GM19043 (cell line): ENCODE data around the gene EPB41.
"Not testable (repeated sequence)": the region's sequence is repeated elsewhere in the genome, so short reads cannot be mapped to it uniquely, and the experiment has no call there.

Experiments
- ATAC-seq: cut with Tn5 transposase; IDR thresholded peaks from one replicate; pipeline ENCODE4 v1.9.1; 2021; ENCODE audit warnings: low read depth; ENCODE audit not compliant: unreplicated experiment

Gene EPB41

DNA sequence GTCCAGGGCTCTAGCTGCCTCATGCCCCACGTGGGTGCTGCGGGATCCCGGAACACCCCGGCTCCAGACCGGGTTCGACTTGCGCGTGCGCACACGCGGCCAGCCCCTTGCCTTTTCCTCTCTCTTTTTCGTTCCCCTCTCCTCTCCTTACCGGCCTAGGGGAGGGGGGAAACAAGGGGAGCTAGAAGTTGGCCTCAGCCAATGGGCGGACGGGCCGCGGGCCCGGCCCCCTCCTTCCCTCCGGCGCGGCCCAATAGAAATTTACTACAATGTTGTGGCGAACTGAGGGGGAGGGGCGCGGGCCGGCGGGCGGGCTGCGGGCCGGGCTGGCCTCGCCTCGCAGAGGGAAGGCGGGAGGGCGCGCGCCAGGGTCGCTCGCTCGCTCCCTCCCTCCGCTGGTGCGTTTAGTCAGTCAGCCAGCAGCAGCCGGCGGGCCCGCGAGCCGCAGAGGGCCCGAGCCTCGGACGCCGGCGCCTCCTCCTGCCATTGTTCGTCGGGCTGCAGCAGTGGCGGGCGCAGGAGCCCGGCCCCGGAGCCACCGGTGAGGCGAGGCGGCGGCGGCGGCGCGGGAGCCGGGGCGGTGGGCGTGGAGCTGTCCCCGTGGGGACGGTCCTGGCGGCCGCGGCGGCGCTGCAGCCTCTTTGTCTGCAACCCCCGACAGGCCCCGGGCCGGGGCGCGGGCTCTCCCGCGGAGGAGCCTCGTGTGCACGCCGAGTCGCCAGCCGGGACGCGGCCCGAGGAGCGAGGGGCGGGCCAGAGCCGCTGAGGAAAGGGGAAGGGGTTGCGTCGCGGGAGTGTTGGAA, at the start of gene EPB41:
TSS of gene EPB41 (plus strand) at position 342 of the 803 bp plus-strand sequence. CDS start 72,869 bp downstream, outside the sequence.
- ATAC-seq, result peak; percentile 88

DNA sequence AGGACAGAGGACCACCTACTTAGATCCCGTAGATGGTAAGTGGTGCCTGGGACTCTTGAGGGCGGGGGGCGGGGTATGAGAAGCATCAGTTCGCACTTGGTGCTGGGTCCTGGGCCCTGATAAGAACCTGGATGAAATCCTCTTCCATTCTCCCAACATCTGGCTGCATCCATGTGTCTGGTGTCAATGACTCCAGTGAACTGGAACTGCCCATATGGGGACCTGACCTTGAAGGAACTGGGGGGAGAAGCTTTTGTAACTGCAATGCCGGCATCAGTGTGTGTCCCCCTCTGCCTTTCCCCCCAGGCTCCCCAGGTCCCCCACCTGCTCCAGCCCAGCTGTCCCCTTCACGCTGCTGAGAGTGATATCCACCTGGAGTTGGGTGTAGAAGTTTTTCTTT, 49.7 kb upstream of the EPB41 start:
- ATAC-seq, result no peak

DNA sequence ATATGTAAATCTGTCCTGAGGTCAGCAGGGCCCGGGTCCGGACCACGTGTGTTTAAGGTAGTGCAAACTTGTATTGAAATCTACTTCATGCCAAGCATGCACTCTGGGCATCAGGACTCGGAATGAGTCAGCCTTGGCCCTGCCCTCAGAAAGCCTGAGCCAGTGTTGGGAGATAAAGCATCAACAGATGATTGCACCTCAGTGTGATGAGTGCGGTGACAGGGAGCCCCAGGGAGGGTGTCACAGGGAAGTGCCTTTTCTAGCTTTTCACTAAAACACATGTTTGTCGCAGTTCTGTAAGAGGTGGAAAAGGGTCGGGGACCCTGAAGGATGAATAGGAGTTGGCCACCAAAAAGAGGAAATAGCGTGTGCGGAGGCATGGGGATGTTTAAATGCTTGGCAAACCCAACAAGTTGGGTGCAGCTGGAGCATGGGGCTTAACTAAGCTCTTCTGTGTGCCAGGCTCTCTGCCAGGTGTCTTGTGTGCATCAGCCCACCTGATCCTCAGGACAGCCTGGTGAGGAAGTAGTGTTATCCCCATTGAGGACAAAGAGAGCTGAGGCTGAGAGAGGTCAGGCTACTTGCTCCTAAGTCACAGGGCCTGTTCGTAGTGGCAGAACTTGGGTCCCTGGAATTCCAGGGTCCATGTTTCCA, 48.2 kb upstream of the EPB41 start:
- ATAC-seq, result no peak

DNA sequence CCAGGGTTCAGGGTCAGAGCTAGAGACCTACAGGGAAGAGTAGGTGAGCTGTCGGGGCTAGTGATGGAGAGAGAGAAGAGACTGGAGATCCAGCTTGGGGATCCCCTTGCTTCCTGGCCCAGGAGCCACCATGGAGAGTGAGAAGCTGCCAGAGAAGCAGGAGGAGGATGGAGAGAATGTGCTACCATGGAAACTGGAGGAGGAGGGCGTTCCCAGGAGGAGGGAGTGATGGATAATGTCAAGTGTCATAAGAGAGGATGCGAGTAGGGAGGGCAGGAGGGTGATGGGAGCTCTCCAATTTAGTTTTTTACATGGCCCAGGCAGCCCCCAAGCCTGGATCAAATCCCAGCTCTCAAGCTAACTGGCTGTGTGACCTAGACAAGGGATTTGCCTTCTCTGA, 46.5 kb upstream of the EPB41 start:
- no peak for ATAC-seq

DNA sequence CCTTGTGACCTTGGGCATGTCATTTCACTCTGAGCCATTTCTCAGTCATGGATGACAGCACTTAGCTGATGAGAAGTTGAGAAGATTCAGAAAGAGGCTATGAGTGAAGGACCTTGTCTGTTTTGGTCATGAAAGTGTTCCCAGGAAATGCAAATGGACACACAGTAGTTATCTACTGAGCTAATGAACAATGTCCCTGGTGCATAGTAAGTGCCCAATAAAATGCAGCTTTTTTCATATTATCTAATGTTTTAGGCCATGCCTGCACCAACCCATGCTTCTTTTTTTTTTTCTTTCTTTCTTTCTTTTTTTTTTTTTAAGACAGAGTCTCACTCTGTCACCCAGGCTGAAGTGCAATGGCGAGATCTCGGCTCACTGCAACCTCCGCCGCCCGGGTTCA, 44.4 kb upstream of the EPB41 start:
- ATAC-seq, result no peak

DNA sequence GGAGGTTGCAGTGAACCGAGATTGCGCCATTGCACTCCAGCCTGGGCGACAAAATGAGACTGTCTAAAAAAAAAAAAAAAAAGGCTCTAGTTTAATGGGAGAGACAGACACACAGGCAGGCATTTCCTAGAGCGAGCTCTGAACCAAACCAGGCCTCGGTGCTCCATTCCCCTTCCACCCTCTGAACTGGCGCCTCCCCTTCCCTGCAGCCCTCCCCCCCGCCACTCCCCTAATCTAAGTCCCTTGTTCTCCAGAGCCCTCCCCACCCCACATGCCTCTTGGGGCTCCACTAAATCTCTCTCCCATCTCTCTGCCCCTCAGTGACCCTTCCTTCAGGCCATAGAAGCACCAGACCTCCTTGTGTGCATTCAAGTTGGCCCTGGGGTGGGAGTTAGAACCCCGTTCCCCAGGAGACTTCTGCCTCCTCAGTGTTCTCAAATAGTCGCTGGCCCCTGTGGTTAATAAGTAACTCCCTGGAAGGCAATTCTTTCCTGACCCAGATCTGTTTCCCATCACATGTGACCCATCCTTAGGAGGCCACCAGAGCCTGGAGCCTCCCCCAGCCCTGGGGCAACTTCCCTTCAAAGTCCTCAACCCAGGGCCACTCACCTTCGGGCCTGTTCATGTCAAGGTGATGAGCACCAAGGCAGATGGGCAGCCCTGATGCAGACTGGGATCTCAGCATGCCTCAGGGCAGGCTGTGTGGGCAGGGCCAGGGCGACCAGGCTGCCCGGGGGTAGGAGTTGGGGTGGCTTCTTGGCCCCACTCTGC, 42.6 kb upstream of the EPB41 start:
- no peak for ATAC-seq

DNA sequence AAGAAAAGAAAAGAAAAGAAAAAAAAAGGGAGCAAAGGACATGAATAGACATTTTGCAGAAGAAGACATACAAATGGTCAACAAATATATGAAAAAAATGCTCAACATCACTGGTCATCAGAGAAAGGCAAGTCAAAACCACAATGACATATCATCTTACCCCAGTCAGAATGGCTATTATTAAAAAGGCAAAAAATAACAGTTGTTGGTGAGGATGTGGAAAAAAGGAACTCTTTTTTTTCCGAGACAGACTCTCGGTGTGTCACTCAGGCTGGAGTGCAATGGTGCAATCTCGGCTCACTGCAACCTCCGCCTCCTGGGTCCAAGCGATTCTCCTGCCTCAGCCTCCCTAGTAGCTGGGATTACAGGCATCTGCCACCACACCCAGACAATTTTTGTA, 39.2 kb upstream of the EPB41 start:
- not testable (repeated sequence) for ATAC-seq

DNA sequence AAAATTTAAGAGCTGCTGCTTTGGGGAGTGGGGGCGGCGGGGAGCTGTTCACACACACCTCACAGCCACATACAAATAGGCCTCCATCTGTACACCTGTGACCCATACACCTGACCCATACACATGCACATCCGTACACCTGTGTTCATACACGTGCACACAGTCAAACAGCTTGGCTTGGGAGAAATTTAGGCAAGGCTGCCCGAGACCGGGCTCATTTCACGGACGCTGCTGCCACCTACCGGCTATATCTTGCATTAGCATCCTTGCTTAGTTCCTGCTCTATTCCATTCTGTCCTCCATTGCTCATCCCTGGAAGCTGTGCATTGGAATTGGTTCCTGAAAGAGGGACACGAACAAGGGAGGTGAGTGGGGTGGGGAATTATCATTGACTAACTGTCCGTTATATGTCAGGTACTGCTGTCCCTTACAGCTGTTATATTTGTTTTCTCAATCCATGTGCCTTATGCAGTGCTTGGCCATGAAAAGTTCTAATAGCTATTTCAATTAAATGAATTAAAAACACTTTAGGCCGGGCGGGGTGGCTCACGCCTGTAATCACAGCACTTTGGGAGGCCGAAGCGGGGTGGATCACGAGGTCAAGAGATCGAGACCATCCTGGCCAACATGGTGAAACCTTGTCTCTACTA, 37.1 kb upstream of the EPB41 start:
- no peak for ATAC-seq

DNA sequence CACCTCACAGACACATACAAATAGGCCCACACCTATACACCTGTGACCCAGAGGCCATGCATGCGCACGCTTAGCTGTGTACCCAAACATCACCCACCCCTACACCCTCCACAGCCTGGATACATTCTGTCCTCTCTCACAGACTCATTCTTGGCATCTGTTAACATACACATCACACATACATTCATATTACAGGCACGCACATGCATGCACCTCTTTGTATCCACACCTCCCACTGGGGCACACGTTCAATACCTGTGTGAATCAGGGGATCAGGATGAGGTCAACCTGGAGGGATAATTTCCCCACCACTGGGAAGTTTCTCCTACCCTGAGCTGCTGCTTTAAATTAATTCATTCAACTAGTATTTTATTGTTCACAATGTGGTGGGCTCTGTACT, 35.6 kb upstream of the EPB41 start:
- no peak for ATAC-seq

DNA sequence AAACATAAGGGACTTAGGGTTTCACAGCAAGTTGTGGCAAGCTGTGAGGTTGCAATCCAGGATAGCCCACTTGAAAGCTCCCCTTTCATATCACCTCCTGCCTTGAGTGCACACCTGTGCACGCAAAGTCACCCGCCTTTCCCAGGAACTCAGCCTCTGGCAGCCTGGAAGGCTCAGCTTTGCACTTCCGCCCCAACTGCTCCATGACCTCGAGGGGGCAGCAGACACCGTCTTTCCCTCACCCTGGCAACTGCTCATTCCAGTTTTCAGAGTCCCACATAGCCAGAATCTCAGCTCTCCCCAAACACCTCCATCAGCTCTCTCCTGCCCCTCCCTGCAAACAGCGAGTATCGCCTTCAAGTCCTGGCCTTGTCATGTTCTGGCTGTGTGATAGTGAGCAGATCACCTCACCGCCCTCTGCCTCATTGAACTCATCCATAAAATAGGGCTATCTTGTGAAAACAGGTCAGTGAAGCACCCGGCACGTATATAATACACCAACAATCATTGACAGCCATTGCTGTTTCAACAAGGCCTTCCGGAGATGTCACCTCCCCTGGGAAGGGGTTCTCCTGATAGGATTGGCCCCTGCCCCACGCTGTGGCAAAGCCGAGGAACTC, 32.2 kb upstream of the EPB41 start:
- ATAC-seq, result no peak

DNA sequence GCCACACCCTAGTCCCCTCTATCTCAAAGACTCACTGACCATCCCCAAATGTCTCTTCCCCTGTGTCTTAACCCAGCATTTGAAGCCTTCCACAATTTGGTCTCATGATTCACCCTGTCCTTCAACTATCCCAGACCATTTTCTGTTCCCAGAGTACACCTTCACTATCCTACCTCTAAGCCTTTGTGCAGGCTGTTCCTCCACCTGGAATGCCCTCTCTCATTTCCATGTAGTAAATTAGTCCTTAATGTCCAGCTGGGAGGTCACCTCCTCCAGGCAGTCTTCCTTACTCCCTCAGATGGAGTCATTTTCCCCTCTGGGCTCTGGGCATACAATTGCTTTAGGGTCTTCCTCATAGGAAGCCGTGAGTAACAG, 31.1 kb upstream of the EPB41 start:
- no peak for ATAC-seq

DNA sequence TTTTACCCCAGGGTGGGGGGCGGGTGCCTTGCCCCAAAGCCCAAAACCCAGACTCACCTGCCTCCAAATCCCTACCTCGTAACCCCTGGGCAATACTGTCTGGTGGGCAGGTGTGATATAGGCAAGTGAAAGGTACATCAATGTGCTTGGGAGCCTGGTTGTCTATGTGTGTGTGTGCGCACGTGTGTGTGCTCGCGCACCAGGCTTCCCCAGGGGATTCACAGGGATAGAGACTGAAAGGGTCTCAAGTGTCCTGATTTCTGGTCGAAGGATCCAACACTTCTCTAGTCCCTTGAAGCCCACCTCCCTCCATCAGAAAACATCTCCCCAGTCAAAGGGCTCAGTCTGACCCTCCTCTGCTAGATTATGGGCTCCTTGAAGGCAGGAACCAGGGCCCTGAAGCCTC, 28.9 kb upstream of the EPB41 start:
- no peak for ATAC-seq

DNA sequence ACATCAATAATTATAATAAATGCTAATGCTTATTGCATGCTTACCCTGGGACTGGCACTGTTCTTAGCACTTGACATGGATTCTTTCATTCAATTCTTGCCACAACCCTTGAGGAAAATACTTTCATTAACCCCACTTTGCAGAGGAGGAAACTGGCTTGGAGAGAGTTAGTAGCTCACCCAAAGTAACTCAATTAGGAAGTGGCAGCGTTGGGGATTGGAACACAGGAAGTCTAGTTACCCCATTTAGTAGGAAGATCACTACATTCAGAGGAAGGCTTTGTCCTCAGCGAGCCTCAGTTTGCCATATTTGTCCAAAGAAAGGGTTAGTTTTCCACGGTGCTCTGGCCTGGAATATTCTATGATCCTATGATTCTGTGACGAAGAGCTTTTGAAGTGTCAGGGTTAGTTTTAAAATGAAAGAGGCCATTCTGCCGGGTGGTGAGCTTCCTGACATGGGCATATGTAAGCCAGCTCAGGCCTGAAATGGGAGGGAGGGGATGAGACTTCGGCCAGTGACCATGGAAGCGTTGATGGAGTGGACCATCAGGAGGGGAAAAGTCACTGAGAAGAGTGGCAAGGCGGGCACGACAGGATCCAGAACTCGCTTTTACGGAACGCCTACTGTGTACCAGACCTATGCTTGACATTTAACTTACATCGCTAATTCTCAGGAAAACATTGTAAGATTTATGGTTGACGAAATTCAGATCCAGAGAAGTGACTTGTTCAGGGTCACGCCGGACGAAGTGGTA, 28.2 kb upstream of the EPB41 start:
- no peak for ATAC-seq

DNA sequence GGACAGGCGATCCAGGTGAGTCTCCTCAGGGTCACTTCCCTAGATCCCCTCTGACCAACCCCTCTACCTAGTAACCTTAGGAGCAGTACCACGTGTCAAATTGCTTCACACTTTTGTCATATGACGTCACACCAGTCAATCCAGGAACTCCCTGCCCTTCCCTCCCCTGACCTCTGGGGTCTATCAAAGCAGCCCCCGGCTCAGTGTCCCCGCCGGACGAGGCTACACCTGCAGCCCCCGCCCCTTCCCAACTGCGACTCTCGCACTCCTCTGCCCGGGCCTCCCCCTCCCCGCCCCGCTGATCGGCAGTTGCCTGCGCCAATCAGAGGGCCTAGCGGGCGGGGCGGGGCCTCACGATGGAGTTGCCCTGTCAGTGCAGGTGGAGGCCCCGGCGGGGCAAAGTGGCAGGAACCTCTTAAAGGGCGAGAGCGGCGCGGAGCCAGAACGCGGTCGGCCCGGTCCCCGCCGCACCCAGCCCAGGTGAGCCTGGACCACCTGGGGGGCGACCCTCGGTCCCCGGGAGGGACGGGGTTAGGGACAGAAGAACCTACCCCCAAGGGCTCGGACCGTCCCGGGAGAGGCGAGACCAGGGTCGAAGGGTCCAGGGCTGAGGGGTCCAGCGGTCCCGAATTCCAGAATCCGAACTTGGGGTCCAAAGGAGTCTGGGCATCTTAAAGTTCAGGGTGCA, 27.5 kb upstream of the EPB41 start:
- peak; percentile 69 for ATAC-seq

DNA sequence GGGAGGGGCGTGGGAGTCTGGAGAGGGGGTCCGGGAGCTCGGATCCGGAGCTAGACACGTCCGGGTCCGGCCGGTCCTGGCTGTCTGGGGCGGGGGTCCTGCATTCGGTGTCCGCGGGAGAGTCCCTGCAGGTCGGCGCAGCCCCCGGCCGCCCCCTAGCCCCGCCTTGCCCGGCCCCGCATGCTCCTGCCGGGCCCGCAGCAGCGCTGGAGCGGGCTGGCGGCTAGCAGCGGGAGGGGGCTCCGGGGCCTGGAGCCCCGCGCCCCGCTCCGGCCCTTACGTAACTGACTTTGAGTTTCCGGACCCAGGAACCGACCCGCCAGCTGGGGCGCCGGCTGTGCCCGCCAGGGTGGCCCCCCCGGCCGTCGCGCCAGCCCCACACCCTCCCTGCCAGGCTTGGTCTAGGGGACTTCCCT, 26.9 kb upstream of the EPB41 start:
- no peak for ATAC-seq

DNA sequence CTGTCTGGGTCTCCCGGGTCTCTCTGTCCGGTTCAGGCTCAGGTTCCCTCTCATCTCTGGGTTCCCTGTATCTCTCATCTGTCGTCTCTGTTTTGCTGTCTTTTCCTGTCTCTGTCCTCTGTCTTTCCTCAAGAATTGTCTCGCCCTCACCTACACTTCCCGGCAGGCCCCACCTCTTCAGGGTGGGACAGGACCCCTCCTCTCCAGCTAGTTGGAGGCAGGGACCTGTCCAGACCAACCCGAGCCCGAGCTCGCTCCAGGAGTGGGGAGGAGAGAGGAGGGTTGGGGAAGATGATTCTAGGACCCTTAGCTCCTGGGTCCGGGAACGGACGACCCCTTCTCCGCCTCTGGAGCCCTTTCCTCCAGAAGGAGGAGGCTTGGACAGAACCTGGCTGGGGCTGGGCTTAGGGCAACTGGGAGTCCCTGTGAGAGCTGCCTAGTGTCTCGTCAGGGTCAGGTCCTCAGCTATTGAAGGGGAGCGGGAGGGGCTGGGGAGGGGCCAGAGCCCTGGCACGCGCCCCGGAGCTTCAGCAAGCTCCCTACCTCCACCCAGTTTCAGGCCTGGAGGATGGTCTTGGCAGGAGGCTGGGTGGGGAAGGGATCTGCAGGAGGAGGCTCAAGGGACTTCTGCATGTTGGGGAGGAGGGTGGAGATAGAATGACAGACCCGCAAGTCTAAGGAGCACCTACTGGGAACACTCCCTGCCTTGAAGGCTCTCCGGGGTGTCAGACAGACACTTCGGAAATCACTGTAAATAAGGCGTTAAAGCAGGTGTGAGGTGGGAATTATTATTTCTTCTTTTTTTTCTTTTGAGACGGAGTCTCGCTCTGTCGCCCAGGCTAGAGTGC, 26.3 kb upstream of the EPB41 start:
- ATAC-seq, result no peak

DNA sequence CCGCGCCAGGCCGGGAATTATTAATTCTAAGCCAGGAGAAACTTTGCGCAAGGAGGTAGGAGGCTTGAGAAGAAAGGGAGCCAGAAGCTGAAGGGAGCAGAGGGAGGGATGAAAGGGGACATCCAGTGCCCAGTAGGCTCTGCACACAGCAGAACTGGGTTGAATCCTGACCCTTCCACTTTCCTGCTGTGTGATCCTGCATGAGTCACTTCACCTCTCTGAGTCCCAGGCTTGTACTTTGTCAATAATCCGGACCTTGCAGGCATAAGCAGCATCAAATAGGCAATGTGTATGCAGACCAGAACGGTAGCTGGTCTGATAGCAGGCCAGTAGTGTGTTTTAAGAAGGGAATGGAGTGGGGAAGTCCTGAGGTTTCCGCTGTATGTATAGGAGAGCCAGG, 25.5 kb upstream of the EPB41 start:
- no peak for ATAC-seq

DNA sequence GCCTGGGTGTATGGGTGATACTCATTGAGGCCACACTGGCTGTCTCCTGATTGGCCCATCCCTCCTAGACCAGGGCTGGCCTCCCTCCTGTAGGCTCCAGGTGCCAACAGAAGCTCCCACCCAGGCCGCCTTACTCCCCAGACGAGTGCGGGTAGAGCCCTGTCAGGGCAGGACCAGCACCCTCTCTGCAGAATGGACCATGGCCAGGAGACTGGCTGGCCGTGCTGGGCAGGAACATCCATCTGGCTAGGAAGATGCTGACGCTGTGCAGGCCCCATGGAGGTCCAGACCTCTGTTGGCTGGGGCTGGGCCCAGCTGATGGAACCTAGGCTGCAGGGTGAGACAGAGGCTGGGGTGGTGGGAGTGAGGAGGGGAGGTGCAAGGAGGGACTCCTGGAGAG, 25.0 kb upstream of the EPB41 start:
- ATAC-seq, result no peak
